GM12878 (cell line): ENCODE data around the gene NELL1. TPM values are rescaled to one million over a fixed set of nuclear protein-coding genes. Genes with fewer than 3 reads are reported as not detected.

Source experiments
- ATAC-seq: fragments of 200-7000 bp; cut with Tn5 transposase; 3 replicates; pipeline ENCODE4 v1.9.1; 2020; ENCODE audit warnings: mild to moderate bottlenecking, moderate library complexity
- BruUV-seq: library from RNA; stranded (reverse); fragments of 400-500 nt; replicated peaks from 2 replicates; lab custom pipeline; 2021; lab: Mats Ljungman, UMichigan
- CTCF ChIA-PET: fragments of 300-600 bp; sonication (Branson Sonifier 250); formaldehyde crosslinking; extraction: SDS; loops from one replicate; lab custom pipeline; 2021; ENCODE audit warnings: inconsistent platforms; lab: Yijun Ruan, JAX
- POLR2A ChIA-PET: fragments of 350-600 bp; formaldehyde crosslinking; extraction: SDS; loops from one replicate; lab custom pipeline; 2021; ENCODE audit warnings: inconsistent platforms; lab: Charles Lee
- RAD21 ChIA-PET: fragments of 300-600 bp; sonication (Branson Sonifier 250); formaldehyde crosslinking; loops from one replicate; lab custom pipeline; 2023; ENCODE audit warnings: antibody characterized with exemption; ENCODE audit not compliant: unreplicated experiment; lab: Charles Lee
- SMC1A ChIA-PET: fragments of 300-600 bp; sonication (Branson Sonifier 250); formaldehyde crosslinking; loops from one replicate; lab custom pipeline; 2023; ENCODE audit not compliant: unreplicated experiment, uncharacterized antibody; lab: Charles Lee
- DNase-seq: peaks from one replicate; pipeline ENCODE4 v3.0.0-alpha.2; 2011; ENCODE audit warnings: low read depth, low spot score
- FAIRE-seq: peaks from 3 replicates; lab custom pipeline; 2011; peaks lifted over from hg19 to GRCh38; lab: Jason Lieb, UNC
- H2AFZ ChIP-seq: 2 replicates; pipeline ENCODE4 v1.6.0; 2011; ENCODE audit warnings: low read depth, low read length, control low read depth; ENCODE audit not compliant: control insufficient read depth
- H3K27ac ChIP-seq: 2 replicates; pipeline ENCODE4 v1.5.1; 2011; ENCODE audit warnings: control low read depth; ENCODE audit not compliant: control insufficient read depth, insufficient read depth
- H3K27me3 ChIP-seq, 2 experiments: replicated peaks in 1 of 2; 2 replicates each; pipeline versions ENCODE4 v1.6.0 to v1.6.1; 2011; ENCODE audit warnings: low read length in 1 of 2; ENCODE audit not compliant: control insufficient read depth in 2 of 2, insufficient read depth in 2 of 2
- H3K36me3 ChIP-seq, 2 experiments: 2 replicates each; pipeline ENCODE4 v1.5.1; 2011; ENCODE audit warnings: low read length in 1 of 2; ENCODE audit not compliant: control insufficient read depth in 2 of 2, insufficient read depth in 2 of 2
- H3K4me1 ChIP-seq: 2 replicates; pipeline ENCODE4 v1.6.1; 2011; ENCODE audit warnings: mild to moderate bottlenecking, low read length, moderate library complexity, mixed read lengths; ENCODE audit not compliant: control insufficient read depth, insufficient read depth
- H3K4me2 ChIP-seq: 2 replicates; pipeline ENCODE4 v1.6.0; 2011; ENCODE audit warnings: control low read depth; ENCODE audit not compliant: control insufficient read depth, insufficient read depth
- H3K4me3 ChIP-seq: fragments of 200-600 bp; sonication (generic); 2 replicates; pipeline ENCODE4 v1.5.1; 2016
- H3K79me2 ChIP-seq: 2 replicates; pipeline ENCODE4 v1.6.0; 2011; ENCODE audit warnings: low read length; ENCODE audit not compliant: control insufficient read depth, insufficient read depth
- H3K9ac ChIP-seq: 2 replicates; pipeline ENCODE4 v1.8.0; 2011; ENCODE audit warnings: low read length, control low read depth, mixed read lengths; ENCODE audit not compliant: control insufficient read depth, insufficient read depth
- H3K9me3 ChIP-seq: replicated peaks from 3 replicates; pipeline ENCODE4 v1.5.1; 2011; ENCODE audit warnings: mild to moderate bottlenecking, low read length; ENCODE audit not compliant: control insufficient read depth, insufficient read depth
- H4K20me1 ChIP-seq: 2 replicates; pipeline ENCODE4 v1.6.0; 2011; ENCODE audit not compliant: control insufficient read depth, insufficient read depth
- CREM ChIP-seq: IDR thresholded peaks from 2 replicates; pipeline ENCODE4 v1.6.1; 2014; ENCODE audit warnings: antibody characterized with exemption, low read depth
- EZH2 ChIP-seq: IDR thresholded peaks from 2 replicates; pipeline ENCODE4 v1.6.1; 2012; ENCODE audit warnings: low read depth, mild to moderate bottlenecking, control low read depth, inconsistent platforms, low read length, borderline replicate concordance; ENCODE audit not compliant: control insufficient read depth
- FOXM1 ChIP-seq: IDR thresholded peaks from 2 replicates; pipeline ENCODE4 v1.6.1; 2012; ENCODE audit warnings: low read depth, mild to moderate bottlenecking, inconsistent platforms, low read length, moderate library complexity
- HDGF ChIP-seq: fragments of 450-650 bp; IDR thresholded peaks from 2 replicates; pipeline ENCODE4 v1.6.1; 2016; ENCODE audit warnings: antibody characterized with exemption
- KAT2A ChIP-seq: conservative IDR thresholded peaks from 2 replicates; pipeline ENCODE4 v1.6.1; 2011; ENCODE audit warnings: low read depth, low read length; ENCODE audit not compliant: control insufficient read depth
- MXI1 ChIP-seq: fragments of 150-350 bp; IDR thresholded peaks from 2 replicates; pipeline ENCODE4 v1.6.1; 2011; ENCODE audit warnings: low read depth, mild to moderate bottlenecking, inconsistent platforms, low read length, improper control_type of control experiment
- PAX8 ChIP-seq: fragments of 450-650 bp; IDR thresholded peaks from 2 replicates; pipeline ENCODE4 v1.6.1; 2017; ENCODE audit warnings: mild to moderate bottlenecking, moderate library complexity
- RAD51 ChIP-seq: fragments of 450-650 bp; IDR thresholded peaks from 2 replicates; pipeline ENCODE4 v1.6.1; 2016; ENCODE audit warnings: moderate library complexity, mild to moderate bottlenecking, inconsistent platforms
- RB1 ChIP-seq: fragments of 450-650 bp; formaldehyde crosslinking; IDR thresholded peaks from 2 replicates; pipeline ENCODE4 v1.6.1; 2017; ENCODE audit warnings: mild to moderate bottlenecking, borderline replicate concordance
- RELA ChIP-seq: fragments of 450-650 bp; IDR thresholded peaks from 2 replicates; pipeline ENCODE4 v1.8.0; 2014; ENCODE audit warnings: borderline replicate concordance; ENCODE audit not compliant: partially characterized antibody
- ZNF217 ChIP-seq: fragments of 450-650 bp; IDR thresholded peaks from 2 replicates; pipeline ENCODE4 v1.6.1; 2017; ENCODE audit warnings: antibody characterized with exemption, mild to moderate bottlenecking
- ZNF24 ChIP-seq: fragments of 450-650 bp; IDR thresholded peaks from 2 replicates; pipeline ENCODE4 v1.6.1; 2017; ENCODE audit warnings: antibody characterized with exemption, mild to moderate bottlenecking
- WGBS: methylation state at CpG from one replicate; pipeline ENCODE4 v1.1.6; 2016; ENCODE audit warnings: low lambda C conversion rate; ENCODE audit not compliant: insufficient replicate concordance, insufficient coverage; ENCODE audit errors: missing lambda C conversion rate; 5-methylcytosine and 5-hydroxymethylcytosine counted together
- in situ Hi-C: fragments of 300-500 bp; cut with MboI; formaldehyde crosslinking; loops from 9 replicates; pipeline ENCODE4 v1.14.3; 2018; ENCODE audit warnings: mixed read lengths
- intact Hi-C: fragments of 100-400 bp; cut with micrococcal nuclease; formaldehyde crosslinking; loops from one replicate; pipeline ENCODE4 v1.14.2; 2022; ENCODE audit not compliant: unreplicated experiment
- polyA plus RNA-seq, 11 experiments: library from polyadenylated mRNA; depleted of rRNA in 4 of 11; unstranded in 6 of 11; stranded (reverse) in 5 of 11; fragments of >200 nt; fragmentation: Nextera tagmentation in 4 of 11; fragmentation: Illumina TruSeq in 1 of 11; extraction: Ambion mirVana in 4 of 11; extraction: Trizol in 1 of 11; gene quantifications; 1 replicate in 1 of 11; 2 replicates in 10 of 11; pipeline versions ENCODE4 v1.2.1 to v1.2.3, GENCODE V29; 2011 to 2016; ENCODE audit warnings: inconsistent platforms in 2 of 11, missing spikeins in 2 of 11, low read depth in 1 of 11
- total RNA-seq, 4 experiments: library from RNA; depleted of rRNA in 3 of 4; stranded (reverse); fragments of >200 nt in 3 of 4; fragmentation: Illumina TruSeq in 1 of 4; extraction: Trizol in 1 of 4; gene quantifications; 2 replicates each; pipeline versions ENCODE4 v1.2.1 to v1.2.3, GENCODE V29; 2013 to 2021
- TF ChIP-seq, protein P1 (sequence below): fragments of 450-650 bp; IDR thresholded peaks from 2 replicates; pipeline ENCODE4 v1.6.1; 2017; ENCODE audit warnings: mild to moderate bottlenecking, moderate library complexity

The NELL1 gene
- total and polyA plus RNA-seq, 10 of the 15 experiments (the other 5 are each of a cell fraction or from before 2014, with no cell fraction given) = 0.02 to 0.12 TPM; not detected in 8

DNA sequence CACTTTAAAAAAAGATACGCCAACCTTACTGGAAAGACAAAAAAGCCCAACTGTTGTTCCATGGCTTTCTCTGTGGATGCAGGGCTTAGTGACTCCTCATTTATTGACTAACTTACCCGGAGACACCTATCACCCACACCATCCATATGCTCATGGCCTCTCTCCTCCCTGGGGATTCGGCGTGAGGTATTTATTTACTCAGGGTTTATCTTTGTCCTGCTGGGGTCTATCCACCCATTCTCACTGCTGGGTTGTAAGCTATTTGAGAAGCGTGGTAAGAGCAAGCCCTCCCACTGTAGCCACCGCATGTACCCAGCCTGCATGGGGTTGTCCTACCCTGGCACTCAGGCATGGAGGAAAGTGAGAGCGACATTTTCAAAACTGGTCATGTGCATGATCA is 93.6 kb downstream of the NELL1 start:
- no peak overlapping the region for H3K4me2 ChIP-seq
- TF ChIP-seq RELA (no peak), FOXM1 (no peak), CREM (no peak), ZNF24 (no peak), EZH2 (no peak), RAD51 (no peak), RB1 (no peak), HDGF (no peak), PAX8 (no peak), KAT2A (no peak), MXI1 (no peak), ZNF217 (no peak)
- TF ChIP-seq, protein P1, sequence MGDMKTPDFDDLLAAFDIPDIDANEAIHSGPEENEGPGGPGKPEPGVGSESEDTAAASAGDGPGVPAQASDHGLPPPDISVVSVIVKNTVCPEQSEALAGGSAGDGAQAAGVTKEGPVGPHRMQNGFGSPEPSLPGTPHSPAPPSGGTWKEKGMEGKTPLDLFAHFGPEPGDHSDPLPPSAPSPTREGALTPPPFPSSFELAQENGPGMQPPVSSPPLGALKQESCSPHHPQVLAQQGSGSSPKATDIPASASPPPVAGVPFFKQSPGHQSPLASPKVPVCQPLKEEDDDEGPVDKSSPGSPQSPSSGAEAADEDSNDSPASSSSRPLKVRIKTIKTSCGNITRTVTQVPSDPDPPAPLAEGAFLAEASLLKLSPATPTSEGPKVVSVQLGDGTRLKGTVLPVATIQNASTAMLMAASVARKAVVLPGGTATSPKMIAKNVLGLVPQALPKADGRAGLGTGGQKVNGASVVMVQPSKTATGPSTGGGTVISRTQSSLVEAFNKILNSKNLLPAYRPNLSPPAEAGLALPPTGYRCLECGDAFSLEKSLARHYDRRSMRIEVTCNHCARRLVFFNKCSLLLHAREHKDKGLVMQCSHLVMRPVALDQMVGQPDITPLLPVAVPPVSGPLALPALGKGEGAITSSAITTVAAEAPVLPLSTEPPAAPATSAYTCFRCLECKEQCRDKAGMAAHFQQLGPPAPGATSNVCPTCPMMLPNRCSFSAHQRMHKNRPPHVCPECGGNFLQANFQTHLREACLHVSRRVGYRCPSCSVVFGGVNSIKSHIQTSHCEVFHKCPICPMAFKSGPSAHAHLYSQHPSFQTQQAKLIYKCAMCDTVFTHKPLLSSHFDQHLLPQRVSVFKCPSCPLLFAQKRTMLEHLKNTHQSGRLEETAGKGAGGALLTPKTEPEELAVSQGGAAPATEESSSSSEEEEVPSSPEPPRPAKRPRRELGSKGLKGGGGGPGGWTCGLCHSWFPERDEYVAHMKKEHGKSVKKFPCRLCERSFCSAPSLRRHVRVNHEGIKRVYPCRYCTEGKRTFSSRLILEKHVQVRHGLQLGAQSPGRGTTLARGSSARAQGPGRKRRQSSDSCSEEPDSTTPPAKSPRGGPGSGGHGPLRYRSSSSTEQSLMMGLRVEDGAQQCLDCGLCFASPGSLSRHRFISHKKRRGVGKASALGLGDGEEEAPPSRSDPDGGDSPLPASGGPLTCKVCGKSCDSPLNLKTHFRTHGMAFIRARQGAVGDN = no peak
- TF ChIP-seq, all 136 proteins: peak for 0
- H3K27ac ChIP-seq = no peak overlapping the region
- no peak overlapping the region for H3K4me3 ChIP-seq
- no peak overlapping the region for H3K9ac ChIP-seq
- no peaks in the 10 kb centered on the region for H3K36me3 ChIP-seq
- no peak overlapping the region for H2AFZ ChIP-seq
- no peaks in the 10 kb centered on the region for H3K4me1 ChIP-seq
- ChIA-PET POLR2A (no interaction called here), CTCF (no interaction called here), RAD21 (no interaction called here), SMC1A (no interaction called here)
- H3K27me3 ChIP-seq = no peaks in the 10 kb centered on the region
- 32% methylated on average over 7 of the region's 7 CpGs for WGBS
- FAIRE-seq (no peak), DNase-seq (no peak), ATAC-seq (no peak)
- no peaks in the 10 kb centered on the region for H3K79me2 ChIP-seq
- BruUV-seq = no TSS peak
- H3K9me3 ChIP-seq = no peaks in the 10 kb centered on the region
- in situ Hi-C loops = no loop called here
- intact Hi-C loops = no loop called here
- no peaks in the 10 kb centered on the region for H4K20me1 ChIP-seq
